SJSA1 (cell line): ENCODE data around the gene KIF1B. TPM values are rescaled to one million over a fixed set of nuclear protein-coding genes. Genes with fewer than 3 reads are reported as not detected.
"Not testable (repeated sequence)": the region's sequence is repeated elsewhere in the genome, so short reads cannot be mapped to it uniquely, and the experiment has no call there.

ENCODE experiments used
- DNase-seq, 2 experiments: peaks; one replicate each; pipeline ENCODE4 v3.0.0-alpha.2; 2015 to 2020; ENCODE audit warnings: low spot score in 2 of 2, low read depth in 1 of 2
- H3K27ac ChIP-seq: fragments of 250-450 bp; sonication (Bioruptor Pico); 2 replicates; pipeline ENCODE4 v1.5.1; 2020; ENCODE audit warnings: mild to moderate bottlenecking, moderate library complexity
- H3K27me3 ChIP-seq: fragments of 250-450 bp; sonication (Bioruptor Pico); replicated peaks from 2 replicates; pipeline ENCODE4 v1.5.1; 2020; ENCODE audit warnings: mild to moderate bottlenecking, moderate library complexity
- H3K36me3 ChIP-seq: fragments of 250-450 bp; sonication (Bioruptor Pico); 2 replicates; pipeline ENCODE4 v1.5.1; 2020; ENCODE audit warnings: mild to moderate bottlenecking
- H3K4me1 ChIP-seq: fragments of 250-450 bp; sonication (Bioruptor Pico); replicated peaks from 2 replicates; pipeline ENCODE4 v1.6.1; 2021; ENCODE audit warnings: mild to moderate bottlenecking
- H3K4me3 ChIP-seq: fragments of 250-450 bp; sonication (Bioruptor Pico); 2 replicates; pipeline ENCODE4 v1.5.1; 2020; ENCODE audit warnings: mild to moderate bottlenecking
- H3K9me3 ChIP-seq: fragments of 250-450 bp; sonication (Bioruptor Pico); replicated peaks from 2 replicates; pipeline ENCODE4 v1.5.1; 2020; ENCODE audit warnings: mild to moderate bottlenecking
- total RNA-seq: library from RNA; depleted of rRNA; stranded (reverse); fragments of >200 nt; shearing (Covaris generic); gene quantifications from 2 replicates; pipeline ENCODE4 v1.2.3, GENCODE V29; 2014

The KIF1B gene
- total RNA-seq, 1 experiment from 2014 or later = 26.8 TPM

GRCh38 chr1:10185759-10186158 is 24.6 kb upstream of the KIF1B start:
- Histone ChIP-seq H3K9me3 (no peaks in the 10 kb centered on the region), H3K4me3 (no peak overlapping the region), H3K4me1 (no peaks in the 10 kb centered on the region), H3K27ac (no peak overlapping the region), H3K36me3 (no peaks in the 10 kb centered on the region; the same call in 1 of the 2 replicates), H3K27me3 (no peaks in the 10 kb centered on the region)
- no peak for DNase-seq

GRCh38 chr1:10186331-10187025 is 23.9 kb upstream of the KIF1B start:
- Histone ChIP-seq H3K4me1 (no peaks in the 10 kb centered on the region), H3K27me3 (no peaks in the 10 kb centered on the region), H3K4me3 (no peak overlapping the region), H3K9me3 (no peaks in the 10 kb centered on the region), H3K36me3 (no peaks in the 10 kb centered on the region), H3K27ac (no peak overlapping the region)
- no peak for DNase-seq

GRCh38 chr1:10187026-10187334 is 23.4 kb upstream of the KIF1B start:
- Histone ChIP-seq H3K36me3 (no peaks in the 10 kb centered on the region), H3K4me1 (no peaks in the 10 kb centered on the region), H3K9me3 (no peaks in the 10 kb centered on the region), H3K4me3 (no peak overlapping the region), H3K27me3 (no peaks in the 10 kb centered on the region), H3K27ac (no peak overlapping the region)
- DNase-seq = no peak

- no peaks in the 10 kb centered on the region for H3K4me1 ChIP-seq
- H3K9me3 ChIP-seq = no peaks in the 10 kb centered on the region
- H3K27ac ChIP-seq = no peak overlapping the region
- H3K36me3 ChIP-seq = no peaks in the 10 kb centered on the region
- DNase-seq = no peak
- no peak overlapping the region for H3K4me3 ChIP-seq
- no peaks in the 10 kb centered on the region for H3K27me3 ChIP-seq
Observed at GRCh38 chr1:10188133-10188650, 22.2 kb upstream of the KIF1B start.

GRCh38 chr1:10189659-10190058 is 20.7 kb upstream of the KIF1B start:
- no peaks in the 10 kb centered on the region for H3K27me3 ChIP-seq
- no peaks in the 10 kb centered on the region for H3K9me3 ChIP-seq
- no peaks in the 10 kb centered on the region for H3K4me1 ChIP-seq
- H3K4me3 ChIP-seq = no peak overlapping the region
- DNase-seq = no peak
- no peaks in the 10 kb centered on the region for H3K36me3 ChIP-seq
- H3K27ac ChIP-seq = no peak overlapping the region

- Histone ChIP-seq H3K9me3 (no peaks in the 10 kb centered on the region), H3K36me3 (no peaks in the 10 kb centered on the region), H3K4me1 (no peaks in the 10 kb centered on the region), H3K27me3 (no peaks in the 10 kb centered on the region), H3K4me3 (no peak overlapping the region), H3K27ac (no peak overlapping the region)
- DNase-seq = no peak
Observed at GRCh38 chr1:10192263-10192662, 18.1 kb upstream of the KIF1B start.

- no peaks in the 10 kb centered on the region for H3K9me3 ChIP-seq
Observed at GRCh38 chr1:10193288-10193687, 17.1 kb upstream of the KIF1B start.

GRCh38 chr1:10195570-10195969 is 14.8 kb upstream of the KIF1B start:
- H3K4me1 ChIP-seq = no peaks in the 10 kb centered on the region
- H3K9me3 ChIP-seq = no peaks in the 10 kb centered on the region
- no peaks in the 10 kb centered on the region for H3K36me3 ChIP-seq
- H3K4me3 ChIP-seq = no peak overlapping the region
- DNase-seq = no peak
- 0 out of 2 replicates have a peak, but pooled peaks cover under 1% of the 10 kb centered on the region for H3K27me3 ChIP-seq
- H3K27ac ChIP-seq = no peak overlapping the region

More at GRCh38 chr1:10193288-10193687, 17.1 kb upstream of the KIF1B start:
- Histone ChIP-seq H3K36me3 (no peaks in the 10 kb centered on the region), H3K4me3 (no peak overlapping the region), H3K4me1 (no peaks in the 10 kb centered on the region), H3K27me3 (no peaks in the 10 kb centered on the region), H3K27ac (no peak overlapping the region)
- DNase-seq = no peak

- no peaks in the 10 kb centered on the region for H3K9me3 ChIP-seq
- DNase-seq = no peak
- H3K4me3 ChIP-seq = no peak overlapping the region
- H3K27me3 ChIP-seq = 0 out of 2 replicates have a peak, but pooled peaks cover 2% of the 10 kb centered on the region
- H3K27ac ChIP-seq = no peak overlapping the region
- H3K4me1 ChIP-seq = no peaks in the 10 kb centered on the region
- no peaks in the 10 kb centered on the region for H3K36me3 ChIP-seq
Observed at GRCh38 chr1:10196976-10197375, 13.4 kb upstream of the KIF1B start.

- H3K4me1 ChIP-seq = no peaks in the 10 kb centered on the region
- H3K36me3 ChIP-seq = no peaks in the 10 kb centered on the region
- H3K27me3 ChIP-seq = 0 out of 2 replicates have a peak, but pooled peaks cover 2% of the 10 kb centered on the region
- no peak for DNase-seq
- H3K4me3 ChIP-seq = no peak overlapping the region
- H3K9me3 ChIP-seq = no peaks in the 10 kb centered on the region
- no peak overlapping the region for H3K27ac ChIP-seq
Observed at GRCh38 chr1:10200620-10201019, 9.8 kb upstream of the KIF1B start.

- no peak for DNase-seq
- H3K36me3 ChIP-seq = no peaks in the 10 kb centered on the region
- H3K4me1 ChIP-seq = no peaks in the 10 kb centered on the region
- H3K4me3 ChIP-seq = no peak overlapping the region
- 0 out of 2 replicates have a peak, but pooled peaks cover 2% of the 10 kb centered on the region for H3K27me3 ChIP-seq
- no peaks in the 10 kb centered on the region for H3K9me3 ChIP-seq
- H3K27ac ChIP-seq = no peak overlapping the region
Observed at GRCh38 chr1:10204003-10204642, 6.2 kb upstream of the KIF1B start.

- H3K4me3 ChIP-seq, H3K27me3 ChIP-seq, H3K27ac ChIP-seq, DNase-seq, H3K4me1 ChIP-seq, H3K9me3 ChIP-seq, H3K36me3 ChIP-seq: not testable (repeated sequence)
Observed at GRCh38 chr1:10205206-10205605, 5.2 kb upstream of the KIF1B start.

- Histone ChIP-seq H3K27me3 (no peaks in the 10 kb centered on the region), H3K9me3 (no peaks in the 10 kb centered on the region), H3K4me3 (no peak overlapping the region), H3K27ac (no peak overlapping the region), H3K36me3 (peaks cover 9% of the 10 kb centered on the region), H3K4me1 (peaks cover 13% of the 10 kb centered on the region)
- no peak for DNase-seq
Observed at GRCh38 chr1:10207810-10208209, 2.6 kb upstream of the KIF1B start.

- Histone ChIP-seq H3K36me3 (peaks cover 9% of the 10 kb centered on the region), H3K9me3 (no peaks in the 10 kb centered on the region), H3K4me3 (no peak overlapping the region), H3K27ac (no peak overlapping the region), H3K4me1 (peaks cover 13% of the 10 kb centered on the region), H3K27me3 (no peaks in the 10 kb centered on the region)
- no peak for DNase-seq
Observed at GRCh38 chr1:10208537-10208936, 1.8 kb upstream of the KIF1B start.
